AG08395 (cell line): ENCODE measurements around the gene DLG2.
A peak's percentile ranks its signal among the peaks of the same experiment; 100 is the strongest.
"Not testable (repeated sequence)": the region's sequence is repeated elsewhere in the genome, so short reads cannot be mapped to it uniquely, and the experiment has no call there.

Experiments used
- DNase-seq: peaks from one replicate; pipeline ENCODE4 v3.0.0; 2012; ENCODE audit warnings: mixed read lengths, low spot score

Gene DLG2

DNA sequence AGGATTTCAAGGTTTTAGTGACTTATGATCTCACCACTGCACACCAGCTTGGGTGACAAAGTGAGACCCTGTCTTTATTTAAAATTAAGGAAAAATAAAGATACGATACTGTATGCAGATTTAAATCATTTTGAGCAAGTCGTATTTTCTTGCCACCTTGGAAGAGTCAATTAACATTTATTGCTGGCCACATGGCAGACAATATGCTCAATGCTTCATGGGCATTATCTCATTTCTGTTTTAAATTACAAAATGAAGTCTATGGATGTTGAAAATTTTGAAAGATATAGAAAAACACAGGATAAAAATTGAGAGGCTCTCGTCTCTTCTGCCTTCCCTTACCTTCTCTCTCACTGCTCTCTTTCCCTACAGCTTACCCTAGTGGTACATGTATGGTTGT is 1992.0 kb downstream of the DLG2 start:
- no peak for DNase-seq

DNA sequence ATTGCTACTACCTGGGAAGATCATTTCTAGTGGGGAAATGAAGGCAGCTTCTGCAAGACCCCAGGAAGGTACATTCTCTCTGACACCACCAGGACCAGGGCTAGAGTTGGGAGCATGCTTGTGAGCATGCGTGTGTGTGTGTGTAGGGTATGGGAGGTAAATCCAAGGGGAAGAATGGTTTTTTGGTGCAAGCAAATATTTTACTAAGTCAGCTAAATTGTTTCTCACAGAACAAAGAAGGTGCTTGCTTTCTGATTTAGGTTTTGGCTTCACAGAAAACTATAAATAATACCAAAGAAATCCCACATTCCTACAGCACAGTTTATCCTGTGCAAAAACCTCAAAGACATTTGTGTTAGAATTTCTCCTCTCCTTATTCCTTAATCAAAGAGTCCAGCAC is 1996.9 kb downstream of the DLG2 start:
- no peak for DNase-seq

DNA sequence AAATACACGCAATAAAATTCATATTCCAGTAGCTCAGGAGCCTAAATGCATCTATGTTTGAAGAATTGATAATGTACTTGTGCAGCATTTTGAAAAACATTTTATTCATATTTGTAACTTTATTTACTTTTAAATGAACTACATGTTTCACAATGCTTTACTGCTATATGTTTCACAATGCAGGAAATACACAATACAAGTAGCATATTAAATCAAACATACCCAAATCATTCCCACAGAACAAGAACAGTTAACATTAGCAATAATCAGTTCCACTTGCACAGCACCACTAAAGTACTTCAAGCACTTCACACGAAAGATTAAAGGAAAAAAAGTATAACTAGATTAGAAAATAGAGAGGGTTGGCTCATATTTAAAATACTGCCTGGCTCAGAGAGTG is 1997.4 kb downstream of the DLG2 start:
- DNase-seq = no peak

GRCh38 chr11:83628622-83629355 is 1998.4 kb downstream of the DLG2 start:
- no peak for DNase-seq

DNA sequence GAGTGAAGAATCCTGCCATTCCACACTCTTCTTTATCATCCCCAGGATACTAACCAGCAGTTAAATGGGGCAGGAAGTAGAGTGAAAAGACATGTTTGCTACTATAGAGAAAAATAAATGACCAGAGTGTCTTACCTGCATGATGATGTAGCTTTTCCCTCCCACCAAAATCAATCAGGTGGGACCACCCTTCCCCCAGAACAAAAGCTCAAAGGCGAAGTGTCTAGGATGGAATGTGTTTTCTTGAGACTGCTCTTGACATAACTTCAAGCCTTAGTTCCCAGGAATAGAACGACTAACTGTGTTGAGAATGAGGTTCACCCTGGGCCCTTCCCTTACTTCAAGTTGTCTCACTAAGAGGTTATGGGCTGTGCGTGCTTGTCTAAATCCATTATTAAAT is 2001.8 kb downstream of the DLG2 start:
- DNase-seq = no peak

DNA sequence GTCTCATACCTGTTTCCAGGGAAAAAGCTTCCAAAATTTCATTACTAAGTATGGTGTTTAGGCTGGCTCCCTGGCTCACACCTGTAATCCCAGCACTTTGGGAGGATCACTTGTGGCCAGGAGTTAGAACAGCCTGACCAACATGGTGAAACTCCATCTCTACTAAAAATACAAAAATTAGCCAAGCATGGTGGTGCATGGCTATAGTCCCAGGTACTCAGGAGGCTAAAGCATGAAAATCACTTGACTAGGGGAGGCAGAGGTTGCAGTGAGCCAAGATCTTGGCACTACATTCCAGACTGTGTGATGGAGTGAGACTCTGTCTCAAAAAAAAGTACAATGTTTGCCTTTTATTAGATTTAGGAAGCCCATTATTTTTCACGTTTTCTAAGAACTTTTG is 2009.5 kb downstream of the DLG2 start:
- DNase-seq = no peak

DNA sequence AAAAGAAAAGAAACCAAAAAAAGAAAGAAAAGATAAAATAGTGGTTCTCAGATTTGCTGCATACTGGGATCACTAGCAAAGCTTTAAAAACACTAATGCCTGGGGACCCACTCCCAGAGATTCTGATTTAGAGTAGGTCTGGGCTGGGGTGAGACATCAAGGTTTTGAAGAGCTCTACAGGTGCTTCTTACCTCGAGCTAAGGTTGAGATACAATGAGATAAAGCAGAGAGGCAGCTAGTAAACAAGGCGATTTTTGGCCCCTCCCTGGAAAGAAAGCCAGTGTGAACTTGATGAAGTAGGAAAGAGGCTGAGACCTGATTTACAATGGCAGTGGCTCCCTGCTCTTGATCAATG is 2013.4 kb downstream of the DLG2 start:
- no peak for DNase-seq

DNA sequence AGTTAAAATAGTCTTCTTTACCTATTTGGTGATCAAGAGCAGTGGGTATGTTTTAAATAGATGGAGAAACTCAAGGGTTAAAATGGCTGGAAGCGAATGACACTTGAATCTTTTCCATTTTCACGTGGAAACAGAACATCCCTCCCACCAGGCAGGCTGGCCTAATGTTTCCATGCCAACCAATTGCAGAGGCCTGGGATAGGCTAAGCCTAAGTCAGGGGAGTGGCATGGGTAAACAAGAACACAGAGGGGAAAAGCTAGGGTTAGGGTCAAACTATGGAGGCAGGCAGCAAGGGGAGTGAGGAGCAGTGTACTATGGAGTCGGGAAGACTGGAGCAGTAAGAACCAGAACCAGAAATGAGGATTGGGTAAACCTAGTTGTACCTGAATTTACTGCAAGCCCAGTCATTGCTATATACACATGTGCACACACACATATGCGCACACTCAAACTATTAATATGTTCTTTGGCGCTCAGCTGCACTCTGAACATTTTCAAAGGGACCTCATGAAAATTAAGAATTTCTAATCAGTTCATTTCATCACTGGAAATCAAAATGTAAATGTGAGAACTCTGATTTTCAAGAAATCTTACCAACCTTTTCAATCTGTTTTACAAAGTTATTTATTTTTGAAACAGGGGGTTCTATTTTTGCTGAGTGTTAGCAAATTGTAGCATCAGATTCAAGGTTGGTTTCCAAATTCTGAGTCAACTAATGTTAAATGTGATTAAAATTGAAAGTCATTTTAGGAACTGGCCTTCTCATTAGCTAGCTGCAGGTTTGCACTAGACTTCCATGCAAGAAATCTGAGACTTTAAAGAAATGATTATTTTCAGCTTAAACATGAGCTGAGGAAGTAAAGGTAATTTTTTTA is 2014.0 kb downstream of the DLG2 start:
- DNase-seq = no peak

DNA sequence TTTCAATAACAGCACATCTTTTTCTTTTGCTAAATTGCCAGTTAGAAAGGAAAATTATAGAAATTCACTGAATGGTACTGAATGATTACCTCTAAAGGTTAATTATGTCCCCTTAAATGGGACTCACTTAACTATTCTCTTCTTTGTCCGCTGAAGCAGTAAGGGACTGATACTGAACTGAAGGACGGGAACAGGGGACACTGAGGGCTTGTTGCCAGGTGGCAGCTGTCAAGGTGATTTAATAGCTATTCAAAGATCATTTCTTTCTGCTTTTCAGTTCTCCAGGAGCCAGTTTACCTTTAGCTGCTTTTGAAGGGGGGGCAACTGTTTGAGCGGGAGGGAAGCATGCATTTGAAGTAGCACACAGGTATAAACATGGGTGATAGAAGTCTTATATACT is 2015.5 kb downstream of the DLG2 start:
- no peak for DNase-seq

GRCh38 chr11:83611031-83611430 is 2016.1 kb downstream of the DLG2 start:
- no peak for DNase-seq

DNA sequence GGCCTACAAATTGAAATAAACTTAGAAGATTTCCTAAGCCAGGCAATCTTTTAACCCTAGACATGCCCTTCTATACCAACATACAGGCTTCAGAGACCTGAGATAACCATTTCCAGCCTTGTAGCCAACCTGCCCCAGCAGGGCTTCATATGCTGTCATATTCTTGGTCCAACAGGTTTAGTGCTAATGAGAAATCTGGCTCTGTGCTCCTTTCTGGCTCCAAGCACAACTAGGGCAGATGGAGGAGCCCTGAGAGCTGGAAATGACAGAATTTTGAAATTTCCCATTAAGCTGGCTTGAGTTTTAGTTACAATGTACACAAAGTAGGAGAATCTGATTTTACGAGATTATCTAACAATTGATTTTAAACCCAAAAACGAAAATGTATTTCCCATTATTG is 2018.0 kb downstream of the DLG2 start:
- DNase-seq = no peak

- DNase-seq = no peak
These were observed 2018.6 kb downstream of the DLG2 start for GRCh38 chr11:83608571-83608970.

DNA sequence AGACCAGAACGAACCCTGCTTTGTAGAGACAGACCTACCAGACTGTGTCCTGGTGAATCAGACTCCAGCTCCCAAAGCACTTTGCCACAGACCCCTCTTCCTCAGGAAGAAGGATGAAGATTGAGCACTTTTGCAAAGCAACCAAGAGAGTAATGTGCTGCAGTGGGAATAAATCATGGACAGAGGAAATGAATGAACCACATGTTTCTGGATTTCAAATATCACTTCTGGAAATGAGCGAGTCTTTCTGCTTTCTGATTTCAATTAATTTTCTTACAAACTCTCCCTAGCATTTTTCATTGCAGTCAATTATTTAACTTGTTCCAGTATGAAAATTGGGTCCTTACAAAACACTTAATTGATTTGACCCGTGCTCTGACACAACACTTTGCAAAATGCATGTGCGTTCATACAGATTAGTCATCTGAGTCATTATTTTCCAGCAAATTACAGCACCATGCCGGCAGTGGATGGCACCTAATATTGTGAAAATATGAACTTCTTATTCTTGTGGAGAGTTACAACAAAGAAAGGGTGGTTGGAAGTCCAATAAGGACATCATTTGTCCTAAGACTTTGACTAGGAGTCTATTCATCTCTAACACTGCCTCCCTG is 2025.1 kb downstream of the DLG2 start:
- peak; percentile 19 for DNase-seq

DNA sequence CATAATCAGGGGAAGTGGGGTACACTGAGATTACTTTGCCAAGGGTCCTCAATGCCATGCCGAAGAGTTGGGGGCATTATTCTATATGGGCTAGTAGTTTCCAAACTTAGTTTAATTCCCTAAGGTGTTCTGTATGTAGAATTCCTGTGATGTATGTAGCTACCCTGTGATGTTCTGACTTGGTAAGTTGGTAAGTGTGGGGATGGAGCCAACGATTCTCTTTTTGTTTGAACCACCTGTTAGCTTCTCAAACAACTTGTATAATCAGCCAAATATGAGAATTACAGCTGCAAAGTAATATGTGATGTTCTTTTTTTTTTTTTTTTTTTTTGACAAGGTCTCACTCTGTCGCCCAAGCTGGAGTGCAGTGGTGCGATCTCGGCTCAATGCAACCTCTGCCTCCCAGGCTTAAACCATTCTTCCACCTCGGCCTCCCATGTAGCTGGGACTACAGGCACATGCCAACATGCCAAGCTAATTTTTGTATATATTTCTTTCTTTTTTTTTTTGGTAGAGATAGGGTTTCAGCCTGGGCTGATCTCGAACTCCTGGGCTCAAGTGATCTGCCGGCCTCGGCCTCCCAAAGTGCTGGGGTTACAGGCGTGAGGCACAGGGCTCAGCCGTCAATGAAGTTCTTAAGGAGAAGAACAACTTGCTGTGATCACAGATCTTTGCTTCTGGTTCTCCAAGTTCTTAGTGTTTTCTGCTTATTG is 2025.8 kb downstream of the DLG2 start:
- no peak for DNase-seq

DNA sequence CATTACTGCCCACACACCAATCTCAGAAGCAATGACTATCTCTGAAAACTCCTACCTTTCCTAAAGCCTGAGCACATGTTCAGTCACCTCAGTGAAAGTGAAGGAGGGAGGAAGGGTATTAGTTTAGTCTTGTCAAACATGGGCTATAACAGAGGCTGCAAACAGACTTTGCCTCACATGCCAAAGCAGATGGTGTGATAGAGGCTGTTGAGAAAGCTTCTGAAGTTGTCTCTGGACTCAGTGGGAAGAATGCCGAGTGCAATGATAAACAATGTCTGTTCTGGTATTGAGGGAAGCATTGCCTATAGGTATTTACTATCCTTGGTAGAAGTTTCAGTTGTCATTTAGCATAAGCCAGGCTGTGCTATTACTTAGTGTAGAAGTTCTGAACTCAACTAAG is 2026.5 kb downstream of the DLG2 start:
- DNase-seq = no peak

DNA sequence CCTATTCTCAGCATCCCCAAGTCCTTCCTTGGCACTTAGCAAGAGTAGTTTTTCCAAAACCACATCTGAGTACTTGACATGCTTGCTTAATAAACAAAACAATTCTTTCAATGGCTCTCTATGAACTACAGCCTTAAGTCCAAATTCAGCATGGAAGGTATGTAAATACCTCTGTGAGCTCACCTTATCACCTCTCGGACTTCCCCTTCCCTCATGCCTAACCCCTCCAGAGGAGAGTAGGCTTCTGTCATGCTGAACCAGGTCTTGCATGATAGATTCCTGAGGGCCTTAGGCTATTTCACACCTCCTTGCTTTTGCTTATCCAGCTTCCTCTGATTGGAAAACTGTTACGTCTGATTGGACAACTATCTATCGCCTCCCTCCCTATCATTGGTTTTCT is 2028.1 kb downstream of the DLG2 start:
- DNase-seq = no peak

DNA sequence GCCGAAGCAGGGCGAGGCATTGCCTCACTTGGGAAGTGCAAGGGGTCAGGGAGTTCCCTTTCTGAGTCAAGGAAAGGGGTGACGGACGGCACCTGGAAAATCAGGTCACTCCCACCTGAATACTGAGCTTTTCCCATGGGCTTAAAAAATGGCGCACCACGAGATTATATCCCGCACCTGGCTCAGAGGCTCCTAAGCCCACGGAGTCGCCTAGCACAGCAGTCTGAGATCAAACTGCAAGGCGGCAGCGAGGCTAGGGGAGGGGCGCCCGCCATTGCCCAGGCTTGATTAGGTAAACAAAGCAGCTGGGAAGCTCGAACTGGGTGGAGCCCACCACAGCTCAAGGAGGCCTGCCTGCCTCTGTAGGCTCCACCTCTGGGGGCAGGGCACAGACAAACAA is 2039.3 kb downstream of the DLG2 start:
- not testable (repeated sequence) for DNase-seq

GRCh38 chr11:83583757-83584366 is 2043.3 kb downstream of the DLG2 start:
- peak; percentile 75 for DNase-seq

DNA sequence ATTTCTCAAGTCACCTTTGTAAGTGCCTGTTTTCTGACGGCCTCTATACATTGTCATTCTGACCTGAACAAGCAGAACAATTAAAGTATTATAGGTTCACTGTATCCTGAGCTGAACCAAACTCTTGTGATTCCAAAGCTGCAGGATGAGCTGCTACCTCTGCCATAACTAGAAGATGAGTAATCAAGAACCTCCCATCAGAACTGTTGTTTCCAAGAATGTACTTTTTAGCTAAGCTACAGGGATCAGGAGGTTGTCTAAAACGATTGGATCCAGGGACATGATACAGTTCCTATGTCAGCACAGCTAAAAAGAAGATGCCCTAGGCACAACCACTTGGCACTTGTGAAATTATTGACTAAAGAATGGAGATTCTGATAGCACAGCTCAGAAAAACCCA is 2052.6 kb downstream of the DLG2 start:
- DNase-seq = peak; percentile 64

DNA sequence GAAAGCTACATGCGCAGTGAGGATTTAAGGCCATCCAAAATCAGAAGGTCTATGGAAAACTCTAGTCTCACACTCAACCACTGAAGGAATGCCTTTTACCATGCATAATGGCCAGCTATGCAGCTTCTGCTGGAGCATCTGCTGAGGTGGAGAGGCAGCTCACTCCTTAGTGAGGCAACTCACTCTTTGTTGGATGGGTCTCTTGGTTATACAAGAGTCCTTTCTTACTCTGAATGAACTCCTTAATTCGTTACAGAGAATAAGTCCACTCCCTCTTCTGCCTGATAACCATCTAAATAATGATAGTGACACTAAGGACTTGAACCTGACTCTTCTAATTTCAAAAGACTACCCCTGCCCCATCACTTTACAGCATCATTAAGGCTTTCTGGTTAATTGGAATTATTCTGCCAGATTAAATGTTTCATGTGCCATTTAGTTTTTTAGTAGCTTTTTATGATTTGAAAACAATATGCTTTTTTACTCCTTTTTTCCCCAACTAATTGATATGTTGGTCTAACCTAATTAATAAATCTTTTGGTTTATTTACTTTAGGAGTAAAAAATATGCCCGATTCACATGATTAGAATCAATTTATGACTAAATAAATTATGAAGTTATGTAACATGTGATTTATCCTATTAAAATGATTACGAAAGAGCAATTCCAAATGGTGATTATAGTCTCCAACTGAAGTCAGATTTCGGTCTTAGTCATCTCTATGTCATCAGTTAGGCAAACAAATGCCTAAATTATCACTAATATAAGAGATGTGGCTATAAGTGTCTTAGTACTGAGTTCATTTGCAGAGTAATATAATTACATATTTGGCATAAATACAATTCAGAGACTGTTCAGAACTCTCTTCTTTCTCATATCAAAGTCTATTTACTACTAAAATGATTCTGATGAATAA is 2054.3 kb downstream of the DLG2 start:
- peak; percentile 44 for DNase-seq

DNA sequence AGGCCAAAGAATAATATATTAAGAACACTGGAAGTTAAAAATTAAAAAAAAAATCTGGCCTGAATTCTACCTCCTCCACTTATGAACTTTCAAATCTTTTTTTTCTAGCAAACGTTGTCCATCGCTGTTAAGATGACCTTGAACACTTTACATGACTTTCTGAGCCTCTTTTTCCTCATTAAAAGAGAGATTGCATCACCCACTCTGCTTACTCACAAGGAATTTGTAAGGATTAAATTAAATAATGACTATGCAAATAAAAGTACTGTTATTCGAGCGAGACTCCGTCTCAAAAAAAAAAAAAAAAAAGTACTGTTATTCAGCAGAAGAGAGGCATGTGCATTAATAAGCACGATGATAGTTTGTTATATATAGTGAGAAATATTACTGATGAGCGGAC is 2055.8 kb downstream of the DLG2 start:
- DNase-seq = peak; percentile 21
